Neural cell (in vitro differentiated cells): ENCODE measurements around the gene GPR17.

Experiments
- EZH2 ChIP-seq: fragments of 200-600, 300-800 bp; shearing (Covaris generic), sonication (generic); IDR thresholded peaks from 2 replicates; pipeline ENCODE4 v1.6.1; 2014; ENCODE audit warnings: antibody characterized with exemption, low read length, borderline replicate concordance, mild to moderate bottlenecking; ENCODE audit not compliant: insufficient read depth, poor library complexity, severe bottlenecking
- MXI1 ChIP-seq: fragments of 450-650 bp; conservative IDR thresholded peaks from 2 replicates; pipeline ENCODE4 v1.6.1; 2014; ENCODE audit warnings: antibody characterized with exemption, mild to moderate bottlenecking; ENCODE audit not compliant: poor library complexity, severe bottlenecking
- POLR2AphosphoS5 ChIP-seq: IDR thresholded peaks from 2 replicates; pipeline ENCODE4 v1.6.1; 2012
- SMC3 ChIP-seq: fragments of 450-650 bp; conservative IDR thresholded peaks from 2 replicates; pipeline ENCODE4 v1.6.1; 2014; ENCODE audit warnings: antibody characterized with exemption, mild to moderate bottlenecking, moderate library complexity; ENCODE audit not compliant: poor library complexity
- TAF1 ChIP-seq: IDR thresholded peaks from 2 replicates; pipeline ENCODE4 v1.6.1; 2012; ENCODE audit warnings: low read depth
- TF ChIP-seq, protein P1 (sequence below): fragments of 450-650 bp; IDR thresholded peaks from 2 replicates; pipeline ENCODE4 v1.5.1; 2014; ENCODE audit warnings: antibody characterized with exemption, mild to moderate bottlenecking, moderate library complexity; ENCODE audit not compliant: poor library complexity, severe bottlenecking

GRCh38 chr2:127688405-127688804 is 42.5 kb downstream of the GPR17 start:
- no peak for TF ChIP-seq EZH2
- TF ChIP-seq, protein P1, sequence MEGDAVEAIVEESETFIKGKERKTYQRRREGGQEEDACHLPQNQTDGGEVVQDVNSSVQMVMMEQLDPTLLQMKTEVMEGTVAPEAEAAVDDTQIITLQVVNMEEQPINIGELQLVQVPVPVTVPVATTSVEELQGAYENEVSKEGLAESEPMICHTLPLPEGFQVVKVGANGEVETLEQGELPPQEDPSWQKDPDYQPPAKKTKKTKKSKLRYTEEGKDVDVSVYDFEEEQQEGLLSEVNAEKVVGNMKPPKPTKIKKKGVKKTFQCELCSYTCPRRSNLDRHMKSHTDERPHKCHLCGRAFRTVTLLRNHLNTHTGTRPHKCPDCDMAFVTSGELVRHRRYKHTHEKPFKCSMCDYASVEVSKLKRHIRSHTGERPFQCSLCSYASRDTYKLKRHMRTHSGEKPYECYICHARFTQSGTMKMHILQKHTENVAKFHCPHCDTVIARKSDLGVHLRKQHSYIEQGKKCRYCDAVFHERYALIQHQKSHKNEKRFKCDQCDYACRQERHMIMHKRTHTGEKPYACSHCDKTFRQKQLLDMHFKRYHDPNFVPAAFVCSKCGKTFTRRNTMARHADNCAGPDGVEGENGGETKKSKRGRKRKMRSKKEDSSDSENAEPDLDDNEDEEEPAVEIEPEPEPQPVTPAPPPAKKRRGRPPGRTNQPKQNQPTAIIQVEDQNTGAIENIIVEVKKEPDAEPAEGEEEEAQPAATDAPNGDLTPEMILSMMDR = no peak
- TF ChIP-seq POLR2AphosphoS5 = no peak
- TF ChIP-seq TAF1 = no peak
- no peak for TF ChIP-seq SMC3
- no peak for TF ChIP-seq MXI1
